Fibroblast of skin of scalp (primary cell): ENCODE measurements around the gene LGALS7.
"Not testable (repeated sequence)": the region's sequence is repeated elsewhere in the genome, so short reads cannot be mapped to it uniquely, and the experiment has no call there.

Experiments used
- DNase-seq: peaks from one replicate; pipeline ENCODE4 v3.0.0-alpha.2; 2013

The LGALS7 gene

GRCh38 chr19:38799104-38799503 is 25.8 kb upstream of the LGALS7 start:
- DNase-seq: no peak

GRCh38 chr19:38797781-38798180 is 24.5 kb upstream of the LGALS7 start:
- not testable (repeated sequence) for DNase-seq

- no peak for DNase-seq
Observed at GRCh38 chr19:38796154-38796553, 22.8 kb upstream of the LGALS7 start.

- DNase-seq: no peak
Observed at GRCh38 chr19:38795549-38795948, 22.2 kb upstream of the LGALS7 start.

DNA sequence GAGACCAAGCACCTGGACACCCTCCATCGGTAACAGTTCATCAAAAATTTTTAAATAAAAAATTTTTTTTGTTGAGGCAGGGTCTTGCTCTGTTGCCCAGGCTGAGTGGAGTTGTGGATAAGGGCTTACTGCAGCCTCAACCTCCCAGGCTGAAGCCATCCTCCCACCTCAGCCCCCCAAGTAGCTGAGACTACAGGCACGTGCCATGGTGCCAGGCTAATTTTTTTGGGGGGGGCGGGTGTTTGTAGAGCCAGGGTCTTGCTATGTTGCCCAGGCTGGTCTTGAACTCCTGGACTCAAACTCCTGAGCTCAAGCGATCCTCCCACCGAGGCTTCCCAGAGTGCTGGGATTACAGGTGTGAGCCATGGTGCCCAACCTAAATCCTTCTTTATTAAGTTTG is 20.4 kb upstream of the LGALS7 start:
- no peak for DNase-seq

DNA sequence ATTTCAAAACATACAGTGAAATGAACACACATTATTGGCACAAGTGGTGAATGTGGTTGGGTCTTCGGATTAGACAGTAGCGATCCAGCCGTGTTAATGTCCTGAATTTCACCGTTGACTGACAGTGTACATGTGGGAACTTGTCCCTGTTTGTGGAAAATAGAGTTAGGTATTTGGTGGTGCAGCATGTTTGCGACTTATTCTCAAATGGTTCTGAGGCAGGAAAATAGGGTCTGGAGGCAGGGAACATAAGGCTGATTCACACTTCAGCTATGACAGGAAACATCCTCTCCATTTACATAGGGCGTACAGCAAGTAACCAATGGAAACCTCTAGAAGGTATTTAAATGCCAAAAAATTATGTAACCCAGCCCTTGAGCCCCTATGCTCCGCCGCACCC is 19.9 kb upstream of the LGALS7 start:
- peak; percentile 51 for DNase-seq

GRCh38 chr19:38792250-38793111 is 19.2 kb upstream of the LGALS7 start:
- peak; percentile 15 for DNase-seq

DNA sequence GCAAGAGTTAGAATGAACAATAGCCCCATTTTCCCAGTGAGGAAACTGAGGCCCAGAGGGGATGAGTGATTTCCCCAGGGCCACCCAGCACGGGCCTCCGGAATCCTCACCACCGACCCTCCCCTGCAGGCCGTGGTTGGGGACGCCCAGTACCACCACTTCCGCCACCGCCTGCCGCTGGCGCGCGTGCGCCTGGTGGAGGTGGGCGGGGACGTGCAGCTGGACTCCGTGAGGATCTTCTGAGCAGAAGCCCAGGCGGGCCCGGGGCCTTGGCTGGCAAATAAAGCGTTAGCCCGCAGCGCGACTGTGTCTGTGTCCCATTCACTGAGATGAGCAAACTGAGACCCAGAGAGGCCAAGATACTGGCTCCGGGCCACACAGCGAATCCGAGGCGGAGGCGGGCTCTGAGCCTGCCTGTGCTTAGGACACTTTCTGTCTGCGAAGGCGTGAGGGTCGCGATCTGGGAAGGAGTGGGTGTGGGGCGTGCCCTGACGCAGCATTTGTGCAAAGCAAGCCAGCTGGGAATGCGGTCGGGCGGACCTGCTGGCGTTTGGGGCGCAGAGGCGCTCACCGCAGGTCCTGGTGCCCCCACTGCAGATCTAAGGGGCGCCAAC is 18.2 kb upstream of the LGALS7 start:
- DNase-seq: not testable (repeated sequence)

GRCh38 chr19:38790507-38791403 is 17.4 kb upstream of the LGALS7 start:
- not testable (repeated sequence) for DNase-seq

GRCh38 chr19:38788478-38789243 is 15.3 kb upstream of the LGALS7 start, which contains the start of gene LGALS7B:
Gene LGALS7B, plus strand, starts transcription at chr19:38789200. Its CDS starts 27 bp downstream, at chr19:38789227.
- no peak for DNase-seq

DNA sequence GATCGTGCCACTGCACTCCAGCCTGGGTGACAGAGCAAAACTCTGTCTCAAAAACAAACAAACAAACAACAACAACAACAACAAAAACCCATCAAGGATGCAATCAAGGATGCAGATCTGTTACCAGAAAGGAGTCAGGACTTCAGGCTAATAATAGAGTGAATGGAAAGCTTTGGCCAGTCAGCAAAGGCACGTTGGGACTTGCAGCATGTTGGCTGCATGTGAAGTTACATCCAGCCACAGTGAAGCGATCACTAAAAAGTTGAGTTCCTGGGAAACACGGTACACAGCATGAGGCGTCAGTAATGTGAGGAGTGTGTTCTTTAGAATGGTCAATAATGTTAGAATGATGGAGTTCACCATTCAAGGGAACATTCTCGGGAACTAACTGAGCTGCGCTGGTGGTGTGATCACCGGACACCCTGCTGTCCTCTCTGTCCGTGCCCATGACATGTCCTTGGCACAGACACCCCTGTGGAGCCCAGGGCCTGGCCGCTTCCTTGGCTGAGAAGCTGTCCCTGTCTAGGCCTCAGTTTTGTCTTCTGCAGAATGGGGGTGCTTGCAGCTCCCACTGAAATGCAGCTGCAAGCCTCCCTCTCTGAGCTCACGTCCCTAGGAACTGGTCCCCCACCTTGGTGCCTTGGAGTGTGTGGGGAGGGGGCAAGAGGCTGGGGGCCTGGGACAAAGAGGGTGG is 13.4 kb upstream of the LGALS7 start:
- no peak for DNase-seq

DNA sequence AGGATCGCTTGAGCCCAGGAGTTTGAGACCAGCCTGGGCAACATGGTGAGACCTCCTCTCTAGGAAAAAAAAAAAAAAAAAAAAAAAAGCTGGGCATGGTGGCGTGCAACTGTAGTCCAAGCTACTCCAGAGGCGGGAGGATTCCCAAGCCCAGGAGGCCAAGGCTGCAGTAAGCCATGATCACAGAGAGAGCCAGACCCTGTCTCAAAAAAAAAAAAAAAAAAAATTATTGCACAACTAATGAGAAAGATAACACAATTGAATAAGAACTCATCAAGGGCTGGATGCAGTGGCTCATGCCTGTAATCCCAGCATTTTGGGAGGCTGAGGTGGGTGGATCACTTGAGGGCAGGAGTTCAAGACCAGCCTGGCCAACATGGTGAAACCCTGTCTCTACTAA is 12.7 kb upstream of the LGALS7 start:
- not testable (repeated sequence) for DNase-seq

- DNase-seq: no peak
Observed at GRCh38 chr19:38785187-38785699, 11.9 kb upstream of the LGALS7 start.

DNA sequence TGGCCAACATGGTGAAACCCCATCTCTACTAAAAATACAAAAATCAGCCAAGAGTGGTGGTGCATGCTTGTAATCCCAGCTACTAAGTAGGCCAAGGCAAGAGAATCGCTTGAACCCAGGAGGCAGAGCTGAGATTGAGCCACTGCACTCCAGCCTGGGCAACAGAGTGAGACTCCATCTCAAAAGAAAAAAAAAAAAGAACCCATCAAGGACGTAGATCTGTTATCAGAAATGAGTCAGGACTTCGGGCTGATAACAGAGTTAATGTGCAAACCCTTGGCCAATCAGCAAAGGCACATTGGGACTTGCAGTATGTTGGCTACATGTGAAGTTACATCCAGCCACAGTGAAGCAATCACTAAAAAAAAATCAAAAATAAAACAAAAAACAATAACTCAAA is 10.9 kb upstream of the LGALS7 start:
- DNase-seq: no peak

DNA sequence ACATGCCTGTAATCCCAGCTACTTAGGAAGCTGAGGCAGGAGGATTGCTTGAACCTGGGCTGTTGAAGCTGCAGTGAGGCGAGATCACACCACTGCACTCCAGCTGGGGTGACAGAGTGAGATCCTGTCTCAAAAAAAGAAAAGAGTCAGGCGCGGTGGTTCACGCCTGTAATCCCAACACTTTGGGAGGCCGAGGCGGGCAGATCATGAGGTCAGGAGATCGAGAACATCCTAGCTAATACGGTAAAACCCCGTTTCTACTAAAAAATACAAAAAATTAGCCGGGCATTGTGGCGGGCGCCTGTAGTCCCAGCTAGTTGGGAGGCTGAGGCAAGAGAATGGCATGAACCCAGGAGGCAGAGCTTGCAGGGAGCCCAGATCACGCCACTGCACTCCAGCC is 8.9 kb upstream of the LGALS7 start:
- DNase-seq: not testable (repeated sequence)

DNA sequence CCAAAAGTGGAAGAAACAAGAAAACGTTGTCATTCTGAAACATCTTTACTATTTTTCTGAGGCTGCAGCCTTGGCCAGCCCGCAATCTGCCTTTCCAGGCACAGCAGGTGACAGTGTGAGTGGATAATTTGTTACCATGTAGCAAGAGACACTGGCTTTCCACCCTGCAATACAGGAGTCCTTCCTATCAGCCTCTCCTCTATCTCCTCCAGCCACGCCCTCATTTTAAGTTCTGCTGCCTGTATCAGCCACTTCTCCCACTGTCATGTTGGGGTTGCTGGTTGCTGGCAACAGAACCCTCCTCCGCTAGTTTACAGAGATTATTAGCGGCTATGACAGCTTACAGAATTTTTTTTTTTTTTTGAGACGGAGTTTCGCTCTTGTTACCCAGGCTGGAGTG is 7.7 kb upstream of the LGALS7 start:
- DNase-seq: no peak

DNA sequence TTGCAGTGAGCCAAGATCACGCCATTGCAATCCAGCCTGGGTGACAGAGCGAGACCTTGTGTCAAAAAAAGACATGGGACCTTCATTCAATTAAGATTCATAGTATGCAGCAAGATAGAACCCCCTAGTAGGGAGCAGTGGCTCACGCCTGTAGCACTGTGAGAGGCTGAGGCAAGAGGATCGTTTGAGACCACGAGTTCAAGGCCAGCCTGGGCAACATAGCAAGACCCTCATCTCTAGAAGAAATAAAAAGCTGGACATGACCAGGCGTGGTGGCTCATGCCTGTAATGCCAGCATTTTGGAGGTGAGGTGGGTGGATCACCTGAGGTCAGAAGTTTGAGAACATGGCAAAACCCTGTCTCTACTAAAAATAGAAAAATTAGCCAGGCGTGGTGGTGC is 7.1 kb upstream of the LGALS7 start:
- DNase-seq: no peak

DNA sequence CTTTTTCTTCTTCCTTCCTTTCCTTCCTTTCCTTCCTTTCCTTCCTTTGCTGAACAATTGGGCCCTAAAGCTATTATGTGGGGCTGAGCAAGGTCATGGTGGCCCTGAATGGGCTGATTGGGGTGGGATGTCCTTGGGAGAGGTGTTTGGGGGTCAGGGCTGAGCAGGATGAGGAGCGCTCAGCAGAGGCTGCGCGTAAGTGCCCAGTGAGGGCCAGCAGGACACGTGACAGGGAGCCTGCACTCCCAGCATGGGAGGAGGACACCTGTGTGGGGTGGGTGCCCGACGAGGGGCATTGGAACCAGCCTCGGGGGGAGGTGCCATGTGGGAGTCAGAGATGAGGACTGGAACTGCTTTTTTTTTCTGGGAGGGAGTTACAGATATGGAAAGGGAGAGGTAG is 5.4 kb upstream of the LGALS7 start:
- DNase-seq: no peak

GRCh38 chr19:38774181-38774950 is 1.0 kb upstream of the LGALS7 start:
- DNase-seq: no peak

GRCh38 chr19:38771569-38771968 is 1.7 kb downstream of the LGALS7 start:
- not testable (repeated sequence) for DNase-seq

DNA sequence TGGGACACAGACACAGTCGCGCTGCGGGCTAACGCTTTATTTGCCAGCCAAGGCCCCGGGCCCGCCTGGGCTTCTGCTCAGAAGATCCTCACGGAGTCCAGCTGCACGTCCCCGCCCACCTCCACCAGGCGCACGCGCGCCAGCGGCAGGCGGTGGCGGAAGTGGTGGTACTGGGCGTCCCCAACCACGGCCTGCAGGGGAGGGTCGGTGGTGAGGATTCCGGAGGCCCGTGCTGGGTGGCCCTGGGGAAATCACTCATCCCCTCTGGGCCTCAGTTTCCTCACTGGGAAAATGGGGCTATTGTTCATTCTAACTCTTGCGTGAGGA is 2.4 kb downstream of the LGALS7 start:
- not testable (repeated sequence) for DNase-seq
